ENCODE measurements around the gene LRRC26. TPM values are rescaled to one million over a fixed set of nuclear protein-coding genes. Genes with fewer than 3 reads are reported as not detected.

LRRC26 gene
- polyA plus RNA-seq, 1 donor (not counting 4 experiments of a cell fraction or from before 2014, with no cell fraction given): not detected

DNA sequence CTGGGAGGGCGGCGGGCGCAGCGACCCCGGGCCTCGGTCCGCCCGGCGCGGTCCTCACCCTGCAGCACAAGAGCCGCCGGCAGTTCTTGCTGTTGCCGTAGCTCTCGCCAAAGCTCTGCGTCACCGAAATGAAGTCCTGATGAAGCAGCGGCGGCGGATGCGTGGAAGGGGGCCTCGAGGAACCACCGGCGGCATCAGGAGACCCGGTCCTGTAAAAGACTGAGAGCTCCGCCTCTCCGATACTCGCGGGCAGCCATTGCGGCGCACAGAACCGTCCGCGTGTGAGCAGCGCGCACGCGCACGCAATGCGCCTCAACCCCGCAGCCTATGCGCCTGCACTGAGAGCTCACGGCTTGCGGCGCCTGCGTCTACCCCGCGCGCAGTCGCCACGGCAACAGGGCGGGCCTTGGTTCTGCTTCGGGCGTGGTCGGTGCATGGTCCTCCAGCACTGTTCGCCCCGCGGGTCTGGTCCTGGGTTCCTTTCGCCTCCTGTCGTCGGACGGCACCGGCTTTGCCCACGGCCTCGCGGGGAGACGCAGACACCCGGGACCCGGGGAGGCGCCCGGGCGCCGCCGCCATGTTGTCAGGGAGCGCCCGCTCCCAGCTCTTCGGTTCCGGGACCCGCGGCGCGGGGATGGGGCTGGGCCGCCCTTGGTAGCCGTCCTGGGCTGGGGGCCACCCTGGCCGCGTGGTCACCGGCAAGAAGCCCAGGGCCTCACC, 40.2 kb downstream of the LRRC26 start:
- Histone ChIP-seq H3K79me2 (ENCODE audit: control insufficient read depth, insufficient read depth, low read length) (peaks cover 28% of the 10 kb centered on the region), H3K36me3 (ENCODE audit: control insufficient read depth in 2 of 2, extremely low read depth in 1 of 2, insufficient read depth in 2 of 2, low read length in 2 of 2) (no peaks in the 10 kb centered on the region), H3K4me1 (ENCODE audit: control insufficient read depth, extremely low read depth, insufficient read depth, low read length) (peaks cover 15% of the 10 kb centered on the region), H2AFZ (ENCODE audit: control insufficient read depth, low read length) (peak overlapping the region; percentile 94), H3K9ac (ENCODE audit: control insufficient read depth, extremely low read depth, insufficient read depth, low read length) (peak overlapping the region; percentile 80), H3K27me3 (ENCODE audit: control insufficient read depth, extremely low read depth, insufficient read depth, low read length) (no peaks in the 10 kb centered on the region), H4K20me1 (ENCODE audit: control insufficient read depth, extremely low read depth, insufficient read depth, low read length) (no peaks in the 10 kb centered on the region), H3K4me2 (ENCODE audit: control insufficient read depth, extremely low read depth, insufficient read depth, low read depth, low read length) (peak overlapping the region; percentile 92), H3K27ac (ENCODE audit: control insufficient read depth, insufficient read depth, low read length) (peak overlapping the region; percentile 56), H3K9me1 (ENCODE audit: control insufficient read depth, extremely low read depth, insufficient read depth, low read length) (no peaks in the 10 kb centered on the region), H3K9me3 (ENCODE audit: control insufficient read depth, low read depth, low read length) (no peaks in the 10 kb centered on the region), H3K4me3 (ENCODE audit: control insufficient read depth in 2 of 3, extremely low read depth in 1 of 3, insufficient read depth in 2 of 3, low read depth in 1 of 3, low read length in 3 of 3) (peak overlapping the region; percentile 57 to 88 (median 86))
- FAIRE-seq (no peak), DNase-seq (ENCODE audit: low read depth, low spot score) (peak; percentile 42)
- TF ChIP-seq, protein P1, sequence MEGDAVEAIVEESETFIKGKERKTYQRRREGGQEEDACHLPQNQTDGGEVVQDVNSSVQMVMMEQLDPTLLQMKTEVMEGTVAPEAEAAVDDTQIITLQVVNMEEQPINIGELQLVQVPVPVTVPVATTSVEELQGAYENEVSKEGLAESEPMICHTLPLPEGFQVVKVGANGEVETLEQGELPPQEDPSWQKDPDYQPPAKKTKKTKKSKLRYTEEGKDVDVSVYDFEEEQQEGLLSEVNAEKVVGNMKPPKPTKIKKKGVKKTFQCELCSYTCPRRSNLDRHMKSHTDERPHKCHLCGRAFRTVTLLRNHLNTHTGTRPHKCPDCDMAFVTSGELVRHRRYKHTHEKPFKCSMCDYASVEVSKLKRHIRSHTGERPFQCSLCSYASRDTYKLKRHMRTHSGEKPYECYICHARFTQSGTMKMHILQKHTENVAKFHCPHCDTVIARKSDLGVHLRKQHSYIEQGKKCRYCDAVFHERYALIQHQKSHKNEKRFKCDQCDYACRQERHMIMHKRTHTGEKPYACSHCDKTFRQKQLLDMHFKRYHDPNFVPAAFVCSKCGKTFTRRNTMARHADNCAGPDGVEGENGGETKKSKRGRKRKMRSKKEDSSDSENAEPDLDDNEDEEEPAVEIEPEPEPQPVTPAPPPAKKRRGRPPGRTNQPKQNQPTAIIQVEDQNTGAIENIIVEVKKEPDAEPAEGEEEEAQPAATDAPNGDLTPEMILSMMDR (optimal IDR thresholded peaks at IDR 0.05 in 1 of 3, IDR thresholded peaks at IDR 0.05 in 1 of 3, conservative IDR thresholded peaks at IDR 0.05 in 1 of 3; ENCODE audit: extremely low read depth in 1 of 3, insufficient read depth in 2 of 3, low read length in 3 of 3): no peak
- no peak for TF ChIP-seq EZH2 (IDR thresholded peaks at IDR 0.05; ENCODE audit: low read length)
- dilution Hi-C loops (cut with MboI; ENCODE audit: extremely low pct_ligation_motif_present, low sequenced_read_pairs): no loop called here

DNA sequence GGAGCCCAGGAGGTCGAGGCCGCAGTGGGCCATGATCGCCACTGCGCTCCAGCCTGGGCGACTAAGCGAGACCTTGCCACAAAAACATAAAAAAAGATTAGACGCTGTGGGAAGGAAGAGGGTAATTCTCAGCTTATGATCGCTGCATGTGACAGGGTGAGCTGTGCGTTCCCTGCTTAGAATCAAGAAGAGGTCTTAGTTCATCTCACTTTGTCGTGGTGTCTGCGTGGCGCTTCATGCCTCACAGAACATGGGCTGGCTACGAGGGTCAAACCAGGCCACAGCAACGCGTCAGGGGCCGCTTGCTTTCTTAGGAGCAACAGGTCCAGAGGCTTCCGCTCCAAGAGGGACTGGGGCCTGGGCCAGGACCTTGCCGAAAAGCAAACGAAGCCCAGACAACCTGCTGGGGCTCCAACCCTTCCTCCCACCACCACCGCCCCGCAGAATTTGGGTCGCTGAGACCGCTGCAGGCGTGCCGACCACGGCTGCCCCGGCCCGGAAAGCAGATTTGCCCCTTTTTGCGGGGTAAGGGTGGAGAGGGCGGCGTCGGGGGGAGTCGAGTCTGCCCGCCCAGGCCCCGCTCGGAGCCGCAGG, 40.9 kb downstream of the LRRC26 start:
- dilution Hi-C loops (cut with MboI; ENCODE audit: extremely low pct_ligation_motif_present, low sequenced_read_pairs): no loop called here
- TF ChIP-seq, protein P1 (optimal IDR thresholded peaks at IDR 0.05 in 1 of 3, IDR thresholded peaks at IDR 0.05 in 1 of 3, conservative IDR thresholded peaks at IDR 0.05 in 1 of 3; ENCODE audit: extremely low read depth in 1 of 3, insufficient read depth in 2 of 3, low read length in 3 of 3): no peak
- no peak for TF ChIP-seq EZH2 (IDR thresholded peaks at IDR 0.05; ENCODE audit: low read length)
- peak overlapping the region; percentile 92 for H3K4me2 ChIP-seq (ENCODE audit: control insufficient read depth, extremely low read depth, insufficient read depth, low read depth, low read length)
- no peak for FAIRE-seq
- peak overlapping the region; percentile 80 for H3K9ac ChIP-seq (ENCODE audit: control insufficient read depth, extremely low read depth, insufficient read depth, low read length)
- H3K4me3 ChIP-seq (ENCODE audit: control insufficient read depth in 2 of 3, extremely low read depth in 1 of 3, insufficient read depth in 2 of 3, low read depth in 1 of 3, low read length in 3 of 3): peak overlapping the region; percentile 57 to 88 (median 86)
- no peaks in the 10 kb centered on the region for H3K9me1 ChIP-seq (ENCODE audit: control insufficient read depth, extremely low read depth, insufficient read depth, low read length)
- peaks cover 31% of the 10 kb centered on the region for H3K79me2 ChIP-seq (ENCODE audit: control insufficient read depth, insufficient read depth, low read length)
- peak overlapping the region; percentile 94 for H2AFZ ChIP-seq (ENCODE audit: control insufficient read depth, low read length)
- no peak for DNase-seq (ENCODE audit: low read depth, low spot score)
- peak overlapping the region; percentile 56 for H3K27ac ChIP-seq (ENCODE audit: control insufficient read depth, insufficient read depth, low read length)
- H3K27me3 ChIP-seq (ENCODE audit: control insufficient read depth, extremely low read depth, insufficient read depth, low read length): no peaks in the 10 kb centered on the region
- H3K9me3 ChIP-seq (ENCODE audit: control insufficient read depth, low read depth, low read length): no peaks in the 10 kb centered on the region
- H4K20me1 ChIP-seq (ENCODE audit: control insufficient read depth, extremely low read depth, insufficient read depth, low read length): no peaks in the 10 kb centered on the region
- no peaks in the 10 kb centered on the region for H3K36me3 ChIP-seq (ENCODE audit: control insufficient read depth in 2 of 2, extremely low read depth in 1 of 2, insufficient read depth in 2 of 2, low read length in 2 of 2)
- H3K4me1 ChIP-seq (ENCODE audit: control insufficient read depth, extremely low read depth, insufficient read depth, low read length): peaks cover 15% of the 10 kb centered on the region

Data from keratinocyte (primary cell).